ENCODE results near the gene KIF1B. TPM values are rescaled to one million over a fixed set of nuclear protein-coding genes. Genes with fewer than 3 reads are reported as not detected.

Gene KIF1B
- total RNA-seq, 1 donor from 2014 or later: 35.5 TPM

DNA sequence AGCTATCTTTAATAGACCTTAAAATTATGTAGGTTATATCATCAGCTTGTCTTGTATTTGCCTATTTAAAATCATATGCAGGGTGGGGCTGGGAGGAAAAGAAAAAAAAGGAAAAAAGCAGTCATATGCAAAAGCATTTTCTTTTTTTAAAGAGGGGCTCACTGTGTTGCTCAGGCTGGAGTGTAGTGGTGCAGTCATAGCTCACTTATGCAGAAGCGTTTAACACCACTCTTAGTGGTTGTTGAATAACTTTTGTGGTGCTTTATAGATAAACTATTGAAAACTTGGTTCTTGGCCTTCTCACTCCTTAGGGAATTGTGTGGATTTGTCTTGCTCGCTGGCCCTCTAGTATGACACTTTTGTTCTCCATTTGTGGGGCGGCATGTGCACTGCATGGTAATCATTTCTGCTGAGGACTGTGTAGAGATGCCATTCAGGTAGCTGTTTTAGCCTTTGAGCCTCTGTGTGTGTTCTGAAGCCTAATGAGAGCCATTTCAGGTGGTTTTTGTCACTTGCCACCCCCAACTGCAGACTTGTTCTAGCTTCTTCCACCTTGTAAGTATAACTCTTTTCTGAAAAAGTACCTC lies 77.8 kb downstream of the KIF1B start:
- intact Hi-C loops (cut with DNase I): no loop called here
- Histone ChIP-seq H3K4me3 (no peak overlapping the region), H3K4me1 (no peaks in the 10 kb centered on the region), H3K9me3 (no peaks in the 10 kb centered on the region), H3K27ac (no peak overlapping the region), H3K36me3 (peaks cover 56% of the 10 kb centered on the region), H3K27me3 (no peaks in the 10 kb centered on the region)
- DNase-seq (no peak), ATAC-seq (no peak)
- TF ChIP-seq, protein P1, sequence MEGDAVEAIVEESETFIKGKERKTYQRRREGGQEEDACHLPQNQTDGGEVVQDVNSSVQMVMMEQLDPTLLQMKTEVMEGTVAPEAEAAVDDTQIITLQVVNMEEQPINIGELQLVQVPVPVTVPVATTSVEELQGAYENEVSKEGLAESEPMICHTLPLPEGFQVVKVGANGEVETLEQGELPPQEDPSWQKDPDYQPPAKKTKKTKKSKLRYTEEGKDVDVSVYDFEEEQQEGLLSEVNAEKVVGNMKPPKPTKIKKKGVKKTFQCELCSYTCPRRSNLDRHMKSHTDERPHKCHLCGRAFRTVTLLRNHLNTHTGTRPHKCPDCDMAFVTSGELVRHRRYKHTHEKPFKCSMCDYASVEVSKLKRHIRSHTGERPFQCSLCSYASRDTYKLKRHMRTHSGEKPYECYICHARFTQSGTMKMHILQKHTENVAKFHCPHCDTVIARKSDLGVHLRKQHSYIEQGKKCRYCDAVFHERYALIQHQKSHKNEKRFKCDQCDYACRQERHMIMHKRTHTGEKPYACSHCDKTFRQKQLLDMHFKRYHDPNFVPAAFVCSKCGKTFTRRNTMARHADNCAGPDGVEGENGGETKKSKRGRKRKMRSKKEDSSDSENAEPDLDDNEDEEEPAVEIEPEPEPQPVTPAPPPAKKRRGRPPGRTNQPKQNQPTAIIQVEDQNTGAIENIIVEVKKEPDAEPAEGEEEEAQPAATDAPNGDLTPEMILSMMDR (IDR thresholded peaks at IDR 0.05): no peak

DNA sequence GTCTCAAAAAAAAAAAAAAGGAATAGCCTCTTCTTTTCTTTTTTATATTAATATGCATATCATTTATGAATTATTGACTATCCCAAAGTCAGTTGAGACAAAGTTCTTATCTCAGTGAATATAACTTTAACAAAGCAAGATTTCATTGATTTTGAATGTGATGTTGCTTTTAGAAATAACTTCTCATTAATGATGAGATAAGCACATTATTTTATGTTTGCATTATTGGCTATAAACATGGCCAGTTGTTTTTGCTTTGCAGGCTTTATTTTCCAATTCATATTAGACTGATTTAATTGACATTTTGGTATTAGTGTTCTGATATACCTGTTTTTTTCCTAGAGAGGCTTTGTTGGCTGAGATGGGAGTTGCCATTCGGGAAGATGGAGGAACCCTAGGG lies 81.3 kb downstream of the KIF1B start:
- H3K4me1 ChIP-seq: no peaks in the 10 kb centered on the region
- no peak overlapping the region for H3K27ac ChIP-seq
- H3K27me3 ChIP-seq: no peaks in the 10 kb centered on the region
- no peak overlapping the region for H3K4me3 ChIP-seq
- TF ChIP-seq, protein P1 (IDR thresholded peaks at IDR 0.05): no peak
- ATAC-seq (no peak), DNase-seq (no peak)
- peaks cover 80% of the 10 kb centered on the region for H3K36me3 ChIP-seq
- intact Hi-C loops (cut with DNase I): no loop called here
- no peaks in the 10 kb centered on the region for H3K9me3 ChIP-seq

GRCh38 chr1:10292188-10292587 lies 81.8 kb downstream of the KIF1B start:
- intact Hi-C loops (cut with DNase I): no loop called here
- ATAC-seq (no peak), DNase-seq (no peak)
- Histone ChIP-seq H3K36me3 (peaks cover 80% of the 10 kb centered on the region), H3K27me3 (no peaks in the 10 kb centered on the region), H3K9me3 (no peaks in the 10 kb centered on the region), H3K4me3 (no peak overlapping the region), H3K27ac (no peak overlapping the region), H3K4me1 (no peaks in the 10 kb centered on the region)
- TF ChIP-seq, protein P1 (IDR thresholded peaks at IDR 0.05): no peak

DNA sequence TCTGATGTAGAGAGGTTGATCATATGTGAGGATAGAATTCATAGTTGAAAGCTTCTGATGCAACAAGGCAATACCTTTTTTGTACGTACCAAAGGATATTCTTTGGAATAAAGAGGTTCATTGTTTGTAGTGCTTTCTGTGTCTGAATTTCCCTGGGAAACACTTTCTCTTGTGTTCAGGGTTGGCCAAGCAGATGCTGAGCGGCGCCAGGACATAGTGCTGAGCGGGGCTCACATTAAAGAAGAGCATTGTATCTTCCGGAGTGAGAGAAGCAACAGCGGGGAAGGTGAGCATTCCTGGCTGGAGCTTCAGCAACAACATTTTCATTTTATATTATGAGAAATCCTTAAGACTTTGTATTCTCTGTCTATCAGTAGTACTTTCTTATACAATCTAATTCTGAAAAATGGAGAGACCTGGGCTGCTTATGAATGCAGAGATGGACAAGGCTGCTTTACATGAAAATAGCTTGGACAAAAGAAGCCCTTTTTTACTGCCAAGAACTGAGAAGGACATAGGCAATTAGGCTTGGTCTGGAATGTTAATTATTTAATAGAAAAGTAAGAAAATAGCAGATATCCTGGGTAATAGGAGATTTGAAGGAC lies 85.2 kb downstream of the KIF1B start:
- Histone ChIP-seq H3K9me3 (no peaks in the 10 kb centered on the region), H3K4me3 (no peak overlapping the region), H3K4me1 (no peaks in the 10 kb centered on the region), H3K27ac (no peak overlapping the region), H3K27me3 (no peaks in the 10 kb centered on the region), H3K36me3 (peaks cover 70% of the 10 kb centered on the region)
- intact Hi-C loops (cut with DNase I): no loop called here
- DNase-seq (no peak), ATAC-seq (no peak)
- TF ChIP-seq, protein P1 (IDR thresholded peaks at IDR 0.05): no peak

DNA sequence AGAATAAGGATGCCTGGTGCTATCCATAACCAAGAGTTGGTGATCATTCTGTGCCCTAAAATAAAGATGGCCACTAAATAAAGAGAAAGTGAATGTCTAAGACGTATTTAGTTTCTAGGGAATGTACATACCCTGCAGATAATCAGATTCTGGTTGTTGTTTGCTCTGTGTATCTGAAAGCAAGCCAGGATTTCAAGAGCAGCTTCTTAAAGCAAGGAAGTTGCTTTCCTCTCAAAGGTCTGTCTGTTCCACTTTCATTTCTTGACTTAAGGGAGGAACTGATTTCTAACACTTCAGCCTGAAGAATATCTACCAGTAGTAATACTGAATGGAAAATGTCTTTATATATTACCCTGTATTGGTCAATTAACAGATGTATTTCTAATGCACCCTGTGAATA lies 88.8 kb downstream of the KIF1B start:
- DNase-seq: no peak
- H3K36me3 ChIP-seq: peaks cover 62% of the 10 kb centered on the region
- TF ChIP-seq, protein P1 (IDR thresholded peaks at IDR 0.05): no peak
- H3K27ac ChIP-seq: no peak overlapping the region
- intact Hi-C loops (cut with DNase I): no loop called here
- no peaks in the 10 kb centered on the region for H3K9me3 ChIP-seq
- no peak overlapping the region for H3K4me3 ChIP-seq
- H3K4me1 ChIP-seq: no peaks in the 10 kb centered on the region
- ATAC-seq: peak; percentile 46
- H3K27me3 ChIP-seq: no peaks in the 10 kb centered on the region
